Stimulated activated CD4-positive, alpha-beta T cell treated with anti-CD3 and anti-CD28 coated beads, Interleukin-15, amount 100 ng/mL, for 1 hour (primary cell): ENCODE measurements around the gene SH3RF3.

Source experiments
- DNase-seq, 2 donors: peaks; one replicate each; pipeline ENCODE4 v3.0.0-alpha.2; 2020; ENCODE audit warnings: low read depth in 1 of 2, low spot score in 1 of 2

Gene SH3RF3

GRCh38 chr2:109176928-109177327 lies 47.9 kb downstream of the SH3RF3 start:
- no peak for DNase-seq

- DNase-seq, result no peak
Observed at GRCh38 chr2:109177635-109178034, 48.6 kb downstream of the SH3RF3 start.

GRCh38 chr2:109178968-109179367 lies 50.0 kb downstream of the SH3RF3 start:
- no peak for DNase-seq

- no peak for DNase-seq
Observed at GRCh38 chr2:109180786-109181185, 51.8 kb downstream of the SH3RF3 start.

GRCh38 chr2:109182426-109182825 lies 53.4 kb downstream of the SH3RF3 start:
- no peak for DNase-seq

GRCh38 chr2:109183871-109184270 lies 54.9 kb downstream of the SH3RF3 start:
- DNase-seq, result no peak

- DNase-seq, result no peak
Observed at GRCh38 chr2:109184368-109184767, 55.4 kb downstream of the SH3RF3 start.

- DNase-seq, result no peak
Observed at GRCh38 chr2:109185338-109185737, 56.3 kb downstream of the SH3RF3 start.

GRCh38 chr2:109185821-109186570 lies 57.0 kb downstream of the SH3RF3 start:
- DNase-seq, result no peak

- DNase-seq, result no peak
Observed at GRCh38 chr2:109186656-109187250, 57.7 kb downstream of the SH3RF3 start.

GRCh38 chr2:109187711-109188495 lies 58.9 kb downstream of the SH3RF3 start:
- no peak for DNase-seq

GRCh38 chr2:109188496-109188890 lies 59.5 kb downstream of the SH3RF3 start:
- DNase-seq, result no peak

- DNase-seq, result no peak
Observed at GRCh38 chr2:109188898-109189297, 59.9 kb downstream of the SH3RF3 start.

- no peak for DNase-seq
Observed at GRCh38 chr2:109189751-109190150, 60.7 kb downstream of the SH3RF3 start.

- DNase-seq, result no peak
Observed at GRCh38 chr2:109193807-109194619, 65.0 kb downstream of the SH3RF3 start.

- DNase-seq, result no peak
Observed at GRCh38 chr2:109194620-109194937, 65.6 kb downstream of the SH3RF3 start.

GRCh38 chr2:109195193-109196045 lies 66.4 kb downstream of the SH3RF3 start:
- no peak for DNase-seq

GRCh38 chr2:109196081-109196875 lies 67.3 kb downstream of the SH3RF3 start:
- no peak for DNase-seq

GRCh38 chr2:109197491-109198418 lies 68.8 kb downstream of the SH3RF3 start:
- no peak for DNase-seq
